GM12873 (cell line): ENCODE results near the gene BRD3OS.

Experiments
- TF ChIP-seq, protein P1 (sequence below): IDR thresholded peaks from 2 replicates; pipeline ENCODE4 v1.5.1; 2012; ENCODE audit warnings: low read depth, mild to moderate bottlenecking, moderate library complexity, low read length, control low read depth; ENCODE audit not compliant: insufficient read depth; ENCODE audit errors: missing control alignments

Gene BRD3OS

GRCh38 chr9:134076644-134077043 is 51.4 kb downstream of the BRD3OS start:
- TF ChIP-seq, protein P1, sequence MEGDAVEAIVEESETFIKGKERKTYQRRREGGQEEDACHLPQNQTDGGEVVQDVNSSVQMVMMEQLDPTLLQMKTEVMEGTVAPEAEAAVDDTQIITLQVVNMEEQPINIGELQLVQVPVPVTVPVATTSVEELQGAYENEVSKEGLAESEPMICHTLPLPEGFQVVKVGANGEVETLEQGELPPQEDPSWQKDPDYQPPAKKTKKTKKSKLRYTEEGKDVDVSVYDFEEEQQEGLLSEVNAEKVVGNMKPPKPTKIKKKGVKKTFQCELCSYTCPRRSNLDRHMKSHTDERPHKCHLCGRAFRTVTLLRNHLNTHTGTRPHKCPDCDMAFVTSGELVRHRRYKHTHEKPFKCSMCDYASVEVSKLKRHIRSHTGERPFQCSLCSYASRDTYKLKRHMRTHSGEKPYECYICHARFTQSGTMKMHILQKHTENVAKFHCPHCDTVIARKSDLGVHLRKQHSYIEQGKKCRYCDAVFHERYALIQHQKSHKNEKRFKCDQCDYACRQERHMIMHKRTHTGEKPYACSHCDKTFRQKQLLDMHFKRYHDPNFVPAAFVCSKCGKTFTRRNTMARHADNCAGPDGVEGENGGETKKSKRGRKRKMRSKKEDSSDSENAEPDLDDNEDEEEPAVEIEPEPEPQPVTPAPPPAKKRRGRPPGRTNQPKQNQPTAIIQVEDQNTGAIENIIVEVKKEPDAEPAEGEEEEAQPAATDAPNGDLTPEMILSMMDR, result no peak
